ENCODE data around the gene DHDDS. TPM values are rescaled to one million over a fixed set of nuclear protein-coding genes. Genes with fewer than 3 reads are reported as not detected.
A peak's percentile ranks its signal among the peaks of the same experiment; 100 is the strongest.

Gene DHDDS
- total RNA-seq, 1 experiment from 2014 or later = 41.4 TPM

- intact Hi-C loops (cut with micrococcal nuclease; ENCODE audit: unreplicated experiment) = loop anchor here (10.0 kb wide), 1 partner anchor 238 kb away; the partner anchor contains the start of genes CNKSR1 and ZNF593OS
- H3K4me3 ChIP-seq = no peak overlapping the region
- H3F3A ChIP-seq (ENCODE audit: insufficient read depth, low read depth) = peaks cover 7% of the 10 kb centered on the region
- ChIA-PET CTCF (interaction anchor here (0.7 kb wide), 1 partner anchor 188 kb away, joined by 4 read pairs; no protein-coding TSS in a partner anchor), POLR2A (ENCODE audit: unreplicated experiment) (no interaction called here)
- H3K27ac ChIP-seq = no peak overlapping the region
- H3K9me3 ChIP-seq (ENCODE audit: insufficient read depth, low read depth) = no peaks in the 10 kb centered on the region
- DNase-seq = no peak
- no peaks in the 10 kb centered on the region for H4K20me1 ChIP-seq (ENCODE audit: insufficient read depth)
- H3K36me3 ChIP-seq (ENCODE audit: low read depth) = no peaks in the 10 kb centered on the region
- no peak overlapping the region for H2AFZ ChIP-seq
- H3K9me2 ChIP-seq (ENCODE audit: insufficient read depth) = no peaks in the 10 kb centered on the region
- no peak for TF ChIP-seq CTCF (conservative IDR thresholded peaks at IDR 0.05)
- TF ChIP-seq EZH2 (IDR thresholded peaks at IDR 0.05; ENCODE audit: low read depth) = no peak
- H3K79me2 ChIP-seq (ENCODE audit: low read depth) = no peaks in the 10 kb centered on the region
- no TSS peak for BruUV-seq (replicated peaks)
- H3K4me2 ChIP-seq = no peak overlapping the region
- peaks cover 7% of the 10 kb centered on the region for H3K4me1 ChIP-seq (replicated peaks; ENCODE audit: insufficient read depth)
- H3K27me3 ChIP-seq (ENCODE audit: insufficient read depth, low read depth) = no peaks in the 10 kb centered on the region
Measured at GRCh38 chr1:26413031-26413430, 19.1 kb upstream of the DHDDS start.

GRCh38 chr1:26417111-26417759, 14.9 kb upstream of the DHDDS start:
- no peaks in the 10 kb centered on the region for H4K20me1 ChIP-seq (ENCODE audit: insufficient read depth)
- TF ChIP-seq EZH2 (IDR thresholded peaks at IDR 0.05; ENCODE audit: low read depth) = no peak
- peak; percentile 79 for TF ChIP-seq CTCF (conservative IDR thresholded peaks at IDR 0.05)
- no peaks in the 10 kb centered on the region for H3K36me3 ChIP-seq (ENCODE audit: low read depth)
- peak; percentile 84 to 93 for DNase-seq
- H3K9me3 ChIP-seq (ENCODE audit: insufficient read depth, low read depth) = no peaks in the 10 kb centered on the region
- peaks cover 7% of the 10 kb centered on the region for H3F3A ChIP-seq (ENCODE audit: insufficient read depth, low read depth)
- no TSS peak for BruUV-seq (replicated peaks)
- no peaks in the 10 kb centered on the region for H3K9me2 ChIP-seq (ENCODE audit: insufficient read depth)
- CTCF ChIA-PET = interaction anchor here (0.5 to 1.4 kb wide), 15 partner anchors 15 to 483 kb away, joined by 3 to 13 read pairs (median 5); partner anchors contain the start of genes DHDDS and ZNF593
- no peak overlapping the region for H2AFZ ChIP-seq
- POLR2A ChIA-PET (ENCODE audit: unreplicated experiment) = interaction anchor here (0.5 to 0.8 kb wide), 7 partner anchors 9 to 312 kb away, joined by 4 to 12 read pairs (median 6); partner anchors contain the start of gene DHDDS
- peak overlapping the region; percentile 91 for H3K27ac ChIP-seq
- H3K27me3 ChIP-seq (ENCODE audit: insufficient read depth, low read depth) = no peaks in the 10 kb centered on the region
- peaks cover 9% of the 10 kb centered on the region for H3K4me1 ChIP-seq (replicated peaks; ENCODE audit: insufficient read depth)
- intact Hi-C loops (cut with micrococcal nuclease; ENCODE audit: unreplicated experiment) = loop anchor here (1.0 to 10.0 kb wide), 3 partner anchors 55 to 242 kb away; partner anchors contain the start of genes CNKSR1 and ZNF593OS
- peak overlapping the region; percentile 63 for H3K4me2 ChIP-seq
- H3K4me3 ChIP-seq = no peak overlapping the region
- no peaks in the 10 kb centered on the region for H3K79me2 ChIP-seq (ENCODE audit: low read depth)

- no peak for DNase-seq
- TF ChIP-seq CTCF (conservative IDR thresholded peaks at IDR 0.05) (no peak), EZH2 (IDR thresholded peaks at IDR 0.05; ENCODE audit: low read depth) (no peak)
- no TSS peak for BruUV-seq (replicated peaks)
- CTCF ChIA-PET = no interaction called here
- POLR2A ChIA-PET (ENCODE audit: unreplicated experiment) = no interaction called here
- Histone ChIP-seq H3K4me1 (replicated peaks; ENCODE audit: insufficient read depth) (peaks cover 9% of the 10 kb centered on the region), H3K27ac (no peak overlapping the region), H3K9me3 (ENCODE audit: insufficient read depth, low read depth) (no peaks in the 10 kb centered on the region), H2AFZ (no peak overlapping the region), H3K79me2 (ENCODE audit: low read depth) (no peaks in the 10 kb centered on the region), H3F3A (ENCODE audit: insufficient read depth, low read depth) (peaks cover 7% of the 10 kb centered on the region), H3K4me2 (no peak overlapping the region), H4K20me1 (ENCODE audit: insufficient read depth) (no peaks in the 10 kb centered on the region), H3K4me3 (no peak overlapping the region), H3K27me3 (ENCODE audit: insufficient read depth, low read depth) (no peaks in the 10 kb centered on the region), H3K36me3 (ENCODE audit: low read depth) (no peaks in the 10 kb centered on the region), H3K9me2 (ENCODE audit: insufficient read depth) (no peaks in the 10 kb centered on the region)
- intact Hi-C loops (cut with micrococcal nuclease; ENCODE audit: unreplicated experiment) = loop anchor here (5.0 to 10.0 kb wide), 2 partner anchors 57 to 244 kb away; partner anchors contain the start of genes CNKSR1 and ZNF593OS
Measured at GRCh38 chr1:26418865-26419349, 13.2 kb upstream of the DHDDS start.
